Stomach (tissue), 9 donors: ENCODE data around the gene GNB1L. TPM values are rescaled to one million over a fixed set of nuclear protein-coding genes. Genes with fewer than 3 reads are reported as not detected.

Source experiments
- DNase-seq, 2 donors: peaks; one replicate each; pipeline versions ENCODE4 v3.0.0 to v3.0.0-alpha.2; 2013 to 2019
- H3K27ac ChIP-seq, 5 donors: fragments of 200-600 bp in 4 of 5; sonication (generic) in 4 of 5; one replicate each; pipeline ENCODE4 v1.5.1; 2013 to 2019; ENCODE audit warnings: mild to moderate bottlenecking in 1 of 5, moderate library complexity in 1 of 5
- H3K27me3 ChIP-seq, 3 donors: fragments of 200-600 bp; sonication (generic); one replicate each; pipeline ENCODE4 v1.5.1; 2017 to 2019; ENCODE audit warnings: mixed run types in 1 of 3
- H3K36me3 ChIP-seq, 4 donors: fragments of 200-600 bp; sonication (generic); 1 replicate in 3 of 4; 2 replicates in 1 of 4; pipeline ENCODE4 v1.5.1; 2016 to 2019
- H3K4me1 ChIP-seq, 4 donors: fragments of 200-600 bp; sonication (generic); one replicate each; pipeline ENCODE4 v1.5.1; 2016 to 2019
- H3K4me3 ChIP-seq, 4 donors: fragments of 200-600 bp; sonication (generic) in 3 of 4; one replicate each; pipeline ENCODE4 v1.5.1; 2016 to 2019; ENCODE audit warnings: mild to moderate bottlenecking in 1 of 4
- H3K9me3 ChIP-seq, 4 donors: fragments of 200-600 bp; sonication (generic); one replicate each; pipeline ENCODE4 v1.5.1; 2016 to 2019
- EP300 ChIP-seq: sonication (generic); formaldehyde crosslinking; IDR thresholded peaks from one replicate; pipeline ENCODE4 v1.6.1; 2017; ENCODE audit warnings: antibody characterized with exemption
- POLR2A ChIP-seq, 4 donors: fragments of 450-650 bp; IDR thresholded peaks; one replicate each; pipeline ENCODE4 v1.6.1; 2016; ENCODE audit warnings: antibody characterized with exemption in 4 of 4, control low read depth in 2 of 4, mild to moderate bottlenecking in 1 of 4, moderate library complexity in 1 of 4
- POLR2AphosphoS5 ChIP-seq, 3 donors: sonication (generic); formaldehyde crosslinking; IDR thresholded peaks; one replicate each; pipeline ENCODE4 v1.6.1; 2016; ENCODE audit warnings: antibody characterized with exemption in 3 of 3
- WGBS, 5 donors: extraction: QIAGEN DNeasy Blood & Tissue Kit in 3 of 5; methylation state at CpG; one replicate each; pipeline versions ENCODE4 v1.1.5 to v1.1.7; 2013 to 2018; 5-methylcytosine and 5-hydroxymethylcytosine counted together
- intact Hi-C: fragments of 100-400 bp; cut with DNase I; formaldehyde crosslinking; loops from one replicate; pipeline ENCODE4 v1.15.1; 2023; ENCODE audit warnings: low total_unique reads
- polyA plus RNA-seq, 3 donors: library from polyadenylated mRNA; stranded (reverse); fragments of 200-250 nt; gene quantifications; one replicate each; pipeline ENCODE4 v1.2.3, GENCODE V29; 2013
- total RNA-seq, 5 donors: library from RNA; depleted of rRNA; stranded (reverse); fragments of >200 nt; gene quantifications; one replicate each; pipeline versions ENCODE4 v1.1.0 to v1.2.3, GENCODE V29; 2014 to 2016
- TF ChIP-seq, protein P1 (sequence below), 7 experiments: fragments of 450-650 bp in 4 of 7; fragments of 200-600 bp in 3 of 7; sonication (generic) in 3 of 7; IDR thresholded peaks; one replicate each; pipeline ENCODE4 v1.5.1; 2016 to 2019; ENCODE audit warnings: antibody characterized with exemption in 7 of 7, control low read depth in 2 of 7, mild to moderate bottlenecking in 1 of 7
- donor health status: healthy with polysubstance abuse.
- donor health status: Bipolar disorder and iron deficiency.
- donor health status: healthy.

Gene GNB1L
- total and polyA plus RNA-seq, 8 donors = 0.29 to 6.8 (median 3.1) TPM; not detected in 1

GRCh38 chr22:19802001-19802893 lies 52.4 kb downstream of the GNB1L start:
- peaks cover 7 to 16% (median 13%) of the 10 kb centered on the region in 4 donors for H3K4me1 ChIP-seq
- H3K4me3 ChIP-seq = no peak overlapping the region
- intact Hi-C loops = no loop called here
- no peak overlapping the region for H3K27ac ChIP-seq
- TF ChIP-seq POLR2AphosphoS5 (IDR thresholded peaks at IDR 0.05) (no peak), EP300 (no peak), POLR2A (IDR thresholded peaks at IDR 0.05) (no peak)
- TF ChIP-seq, protein P1, sequence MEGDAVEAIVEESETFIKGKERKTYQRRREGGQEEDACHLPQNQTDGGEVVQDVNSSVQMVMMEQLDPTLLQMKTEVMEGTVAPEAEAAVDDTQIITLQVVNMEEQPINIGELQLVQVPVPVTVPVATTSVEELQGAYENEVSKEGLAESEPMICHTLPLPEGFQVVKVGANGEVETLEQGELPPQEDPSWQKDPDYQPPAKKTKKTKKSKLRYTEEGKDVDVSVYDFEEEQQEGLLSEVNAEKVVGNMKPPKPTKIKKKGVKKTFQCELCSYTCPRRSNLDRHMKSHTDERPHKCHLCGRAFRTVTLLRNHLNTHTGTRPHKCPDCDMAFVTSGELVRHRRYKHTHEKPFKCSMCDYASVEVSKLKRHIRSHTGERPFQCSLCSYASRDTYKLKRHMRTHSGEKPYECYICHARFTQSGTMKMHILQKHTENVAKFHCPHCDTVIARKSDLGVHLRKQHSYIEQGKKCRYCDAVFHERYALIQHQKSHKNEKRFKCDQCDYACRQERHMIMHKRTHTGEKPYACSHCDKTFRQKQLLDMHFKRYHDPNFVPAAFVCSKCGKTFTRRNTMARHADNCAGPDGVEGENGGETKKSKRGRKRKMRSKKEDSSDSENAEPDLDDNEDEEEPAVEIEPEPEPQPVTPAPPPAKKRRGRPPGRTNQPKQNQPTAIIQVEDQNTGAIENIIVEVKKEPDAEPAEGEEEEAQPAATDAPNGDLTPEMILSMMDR (IDR thresholded peaks at IDR 0.05) = no peak
- H3K36me3 ChIP-seq = peaks cover 4 to 25% (median 16%) of the 10 kb centered on the region in 4 donors
- no peak for DNase-seq
- WGBS, 5 donors = 72 to 92% (median 90%) methylated on average over 22 to 26 of the region's 26 CpGs
- no peaks in the 10 kb centered on the region for H3K27me3 ChIP-seq
- no peaks in the 10 kb centered on the region for H3K9me3 ChIP-seq

GRCh38 chr22:19801340-19802000 lies 53.2 kb downstream of the GNB1L start:
- intact Hi-C loops = no loop called here
- H3K4me3 ChIP-seq = no peak overlapping the region
- no peaks in the 10 kb centered on the region for H3K9me3 ChIP-seq
- H3K36me3 ChIP-seq = peaks cover 4 to 25% (median 15%) of the 10 kb centered on the region in 4 donors
- H3K27me3 ChIP-seq = no peaks in the 10 kb centered on the region
- WGBS, 5 donors = 76 to 89% (median 82%) methylated on average over 16 to 18 of the region's 18 CpGs
- no peak overlapping the region for H3K27ac ChIP-seq
- no peak for DNase-seq
- peaks cover 2 to 8% (median 6%) of the 10 kb centered on the region in 4 donors for H3K4me1 ChIP-seq
- no peak for TF ChIP-seq POLR2AphosphoS5 (IDR thresholded peaks at IDR 0.05)
- TF ChIP-seq POLR2A (IDR thresholded peaks at IDR 0.05) = no peak
- TF ChIP-seq, protein P1 (IDR thresholded peaks at IDR 0.05) = no peak
- TF ChIP-seq EP300 = no peak

- no peaks in the 10 kb centered on the region for H3K27me3 ChIP-seq
- DNase-seq = no peak
- intact Hi-C loops = no loop called here
- H3K36me3 ChIP-seq = peaks cover 4 to 20% (median 12%) of the 10 kb centered on the region in 4 donors
- no peak overlapping the region for H3K27ac ChIP-seq
- TF ChIP-seq EP300 (no peak), POLR2AphosphoS5 (IDR thresholded peaks at IDR 0.05) (no peak), POLR2A (IDR thresholded peaks at IDR 0.05) (no peak)
- TF ChIP-seq, protein P1 (IDR thresholded peaks at IDR 0.05) = no peak
- peaks cover 0 to 1% (median 0%) of the 10 kb centered on the region in 4 donors for H3K4me1 ChIP-seq
- no peaks in the 10 kb centered on the region for H3K9me3 ChIP-seq
- H3K4me3 ChIP-seq = no peak overlapping the region
- WGBS, 5 donors = 84 to 100% (median 88%) methylated on average over 3 to 13 of the region's 13 CpGs
Measured at GRCh38 chr22:19800761-19801244, 53.9 kb downstream of the GNB1L start.

DNA sequence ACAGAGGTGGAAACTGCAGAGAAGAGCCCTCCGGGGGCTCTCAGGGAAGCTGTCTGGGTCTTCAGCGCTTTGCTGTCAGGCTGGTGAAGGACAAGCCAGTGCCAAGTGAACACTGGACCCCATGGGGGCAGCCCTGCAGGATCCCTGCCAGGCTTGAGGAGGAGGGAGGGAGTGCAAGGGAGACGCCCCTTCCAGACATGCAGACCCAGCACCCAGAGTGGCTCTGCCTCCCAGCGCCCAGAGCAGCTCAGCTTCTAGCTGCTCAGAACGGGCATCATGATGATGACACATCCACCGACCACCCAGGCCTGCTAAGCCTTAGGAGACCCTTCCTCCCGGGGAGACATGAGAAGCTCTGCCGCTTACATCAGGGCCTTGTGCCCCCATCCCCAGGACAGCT lies 54.4 kb downstream of the GNB1L start:
- Histone ChIP-seq H3K36me3 (peaks cover 4 to 20% (median 11%) of the 10 kb centered on the region in 4 donors), H3K9me3 (no peaks in the 10 kb centered on the region), H3K4me1 (no peaks in the 10 kb centered on the region), H3K4me3 (no peak overlapping the region), H3K27me3 (no peaks in the 10 kb centered on the region), H3K27ac (no peak overlapping the region)
- TF ChIP-seq, protein P1 (IDR thresholded peaks at IDR 0.05) = no peak
- TF ChIP-seq EP300 = no peak
- TF ChIP-seq POLR2AphosphoS5 (IDR thresholded peaks at IDR 0.05) = no peak
- no peak for TF ChIP-seq POLR2A (IDR thresholded peaks at IDR 0.05)
- DNase-seq = no peak
- intact Hi-C loops = no loop called here
- 80 to 96% (median 95%) methylated on average over 2 to 8 of the region's 8 CpGs for WGBS, 5 donors
